Activated CD4-positive, alpha-beta T cell treated with anti-CD3 and anti-CD28 coated beads, Interleukin-2, amount 50 U/mL, for 16 hours (primary cell): ENCODE data around the gene MARS1.
A peak's percentile ranks its signal among the peaks of the same experiment; 100 is the strongest.

ENCODE experiments used
- DNase-seq: peaks from one replicate; pipeline ENCODE4 v3.0.0-alpha.2; 2020

The MARS1 gene

GRCh38 chr12:57459055-57459749, 28.7 kb upstream of the MARS1 start:
- DNase-seq = peak; percentile 96

DNA sequence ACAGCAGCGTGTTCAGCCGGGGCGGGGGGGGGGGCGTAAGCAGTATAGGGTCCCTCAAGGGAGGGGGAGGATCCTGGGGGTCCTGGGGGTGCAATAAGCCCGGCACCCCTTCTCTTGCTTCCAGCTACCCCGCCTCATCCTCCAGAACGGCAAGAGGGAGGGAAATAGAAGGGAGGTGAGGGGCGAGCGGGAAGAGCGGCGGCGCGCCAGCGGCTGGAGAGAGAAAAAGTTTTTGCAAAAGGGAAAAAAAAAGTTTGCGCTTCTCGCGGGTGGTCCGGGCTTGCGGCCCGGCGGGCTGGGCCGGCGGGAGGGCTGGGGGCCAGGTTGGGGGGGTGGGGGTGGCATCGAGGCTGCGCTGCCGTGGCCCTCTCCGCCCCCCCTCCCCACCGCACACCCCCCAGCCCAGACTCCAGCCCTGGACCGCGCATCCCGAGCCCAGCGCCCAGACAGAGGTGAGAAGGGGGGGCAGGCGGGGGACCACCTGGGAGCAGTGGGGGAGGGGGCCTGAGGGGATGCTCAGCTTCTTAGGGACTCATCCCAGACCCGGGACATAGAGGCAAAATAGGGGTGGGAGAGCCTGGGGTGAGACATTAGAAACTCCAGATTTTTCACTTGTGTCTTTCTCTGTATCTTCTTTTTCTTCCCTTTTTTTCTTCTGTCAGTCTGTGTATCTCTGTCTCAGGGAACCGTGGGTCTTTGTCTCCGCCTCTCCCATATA, 28.0 kb upstream of the MARS1 start, which contains the start of gene GLI1:
TSS of gene GLI1 (plus strand) at position 36 of the 718 bp plus-strand sequence. CDS start 3,907 bp downstream, outside the sequence.
- DNase-seq = no peak

- no peak for DNase-seq
Measured at GRCh38 chr12:57460468-57460784, 27.4 kb upstream of the MARS1 start.

- no peak for DNase-seq
Measured at GRCh38 chr12:57460841-57461275, 27.0 kb upstream of the MARS1 start.

GRCh38 chr12:57461276-57461916, 26.5 kb upstream of the MARS1 start:
- DNase-seq = no peak

DNA sequence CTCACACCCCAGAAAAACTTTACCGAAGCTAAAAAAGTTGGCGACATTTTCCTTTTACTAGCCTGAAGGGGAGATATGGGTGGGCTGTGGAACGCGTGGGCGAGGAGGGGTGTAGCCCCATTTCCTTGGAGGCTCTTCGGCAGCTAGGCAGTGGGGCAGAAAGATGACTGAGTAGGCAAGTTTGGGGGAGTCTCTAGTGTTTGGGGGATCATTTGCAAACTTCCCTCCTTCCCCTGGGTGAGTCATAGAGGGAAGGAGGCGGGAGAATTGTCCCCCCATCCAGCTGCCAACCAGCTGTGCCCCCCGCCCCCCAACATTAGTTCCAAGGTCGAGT, 26.0 kb upstream of the MARS1 start:
- no peak for DNase-seq

DNA sequence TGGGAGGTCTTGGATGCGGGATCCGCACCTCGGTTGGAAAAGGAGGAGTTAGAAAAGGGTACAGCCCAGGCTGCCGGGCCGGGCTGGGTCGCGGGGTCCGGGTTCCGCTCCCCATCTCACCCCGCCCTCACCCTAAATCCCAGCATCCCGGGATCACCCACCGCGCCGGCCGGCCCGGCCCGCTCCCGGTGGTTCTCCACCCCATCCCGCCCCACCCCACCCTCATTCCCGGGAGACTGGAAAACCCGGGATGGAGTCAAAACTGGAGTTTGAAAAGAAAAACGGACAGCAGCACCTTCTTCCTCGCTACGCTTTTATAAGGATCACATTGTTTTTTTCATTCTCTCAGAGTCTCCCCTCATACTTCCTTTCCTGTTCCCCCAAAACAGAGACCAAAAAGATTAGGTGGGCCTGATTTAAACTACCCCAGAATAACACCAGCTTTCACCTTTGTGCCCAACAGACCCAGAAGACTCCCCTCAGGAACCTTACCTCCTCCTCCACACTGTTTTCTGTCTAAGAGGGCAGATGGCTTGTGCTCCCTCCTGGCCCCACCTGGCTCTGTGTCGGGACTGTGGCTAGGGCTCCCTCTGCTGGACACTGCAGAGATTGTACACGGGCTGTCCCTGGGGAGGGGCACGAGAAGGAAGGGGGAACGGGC, 25.5 kb upstream of the MARS1 start:
- peak; percentile 94 for DNase-seq

GRCh38 chr12:57462912-57463253, 25.0 kb upstream of the MARS1 start:
- DNase-seq = no peak

DNA sequence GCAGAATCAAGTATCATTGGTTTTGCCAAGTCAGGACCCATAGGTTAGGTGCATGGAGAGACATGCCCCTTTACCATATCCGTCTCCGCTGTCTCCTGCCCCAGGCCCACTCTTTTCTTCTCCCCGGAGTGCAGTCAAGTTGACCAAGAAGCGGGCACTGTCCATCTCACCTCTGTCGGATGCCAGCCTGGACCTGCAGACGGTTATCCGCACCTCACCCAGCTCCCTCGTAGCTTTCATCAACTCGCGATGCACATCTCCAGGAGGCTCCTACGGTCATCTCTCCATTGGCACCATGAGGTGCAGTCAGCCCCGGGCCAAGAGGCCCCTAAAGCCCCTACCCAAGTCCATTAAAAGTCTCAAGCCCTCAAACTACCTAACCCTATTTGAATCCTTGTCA, 23.3 kb upstream of the MARS1 start:
- no peak for DNase-seq

- DNase-seq = no peak
Measured at GRCh38 chr12:57465030-57465746, 22.7 kb upstream of the MARS1 start.

GRCh38 chr12:57465747-57466505, 21.9 kb upstream of the MARS1 start:
- DNase-seq = no peak

- no peak for DNase-seq
Measured at GRCh38 chr12:57467212-57467874, 20.5 kb upstream of the MARS1 start.

DNA sequence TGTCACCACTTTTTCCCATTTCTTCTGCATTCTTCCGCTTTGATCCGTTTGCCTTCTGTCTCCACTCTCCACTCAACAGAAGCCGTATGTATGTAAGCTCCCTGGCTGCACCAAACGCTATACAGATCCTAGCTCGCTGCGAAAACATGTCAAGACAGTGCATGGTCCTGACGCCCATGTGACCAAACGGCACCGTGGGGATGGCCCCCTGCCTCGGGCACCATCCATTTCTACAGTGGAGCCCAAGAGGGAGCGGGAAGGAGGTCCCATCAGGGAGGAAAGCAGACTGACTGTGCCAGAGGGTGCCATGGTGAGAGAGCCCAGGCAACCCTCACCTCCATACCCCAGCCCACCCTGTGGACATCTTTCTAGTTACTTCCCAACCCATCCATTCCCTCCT, 20.0 kb upstream of the MARS1 start:
- DNase-seq = no peak

DNA sequence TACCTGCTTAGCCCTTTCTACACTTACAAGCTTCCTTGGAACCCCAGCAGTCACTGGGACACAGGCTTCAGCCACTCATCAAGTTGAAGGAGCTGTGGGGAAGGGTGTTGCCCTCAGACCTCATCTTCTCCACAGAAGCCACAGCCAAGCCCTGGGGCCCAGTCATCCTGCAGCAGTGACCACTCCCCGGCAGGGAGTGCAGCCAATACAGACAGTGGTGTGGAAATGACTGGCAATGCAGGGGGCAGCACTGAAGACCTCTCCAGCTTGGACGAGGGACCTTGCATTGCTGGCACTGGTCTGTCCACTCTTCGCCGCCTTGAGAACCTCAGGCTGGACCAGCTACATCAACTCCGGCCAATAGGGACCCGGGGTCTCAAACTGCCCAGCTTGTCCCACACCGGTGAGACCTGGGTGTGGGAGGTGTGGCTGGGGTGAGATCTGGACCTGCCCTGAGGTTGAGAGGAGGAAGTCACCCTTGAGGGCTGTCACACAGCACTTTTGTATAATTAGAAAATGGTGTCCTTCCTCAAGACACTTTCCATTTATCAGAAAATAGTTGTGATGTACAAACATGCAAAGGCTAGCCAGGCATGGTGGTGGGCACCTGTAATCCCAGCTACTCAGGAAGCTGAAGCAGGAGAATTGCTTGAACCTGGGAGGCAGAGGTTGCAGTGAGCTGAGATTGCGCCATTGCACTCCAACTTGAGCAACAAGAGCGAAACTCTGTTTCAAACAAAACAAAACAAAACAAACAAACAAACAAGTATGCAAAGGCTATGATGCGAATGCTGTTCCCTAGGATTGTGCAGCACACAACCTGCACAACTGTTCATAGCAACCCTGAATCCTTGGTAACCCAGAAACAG, 18.3 kb upstream of the MARS1 start:
- no peak for DNase-seq

- DNase-seq = no peak
Measured at GRCh38 chr12:57470286-57470969, 17.4 kb upstream of the MARS1 start.

GRCh38 chr12:57470970-57471656, 16.8 kb upstream of the MARS1 start:
- no peak for DNase-seq

DNA sequence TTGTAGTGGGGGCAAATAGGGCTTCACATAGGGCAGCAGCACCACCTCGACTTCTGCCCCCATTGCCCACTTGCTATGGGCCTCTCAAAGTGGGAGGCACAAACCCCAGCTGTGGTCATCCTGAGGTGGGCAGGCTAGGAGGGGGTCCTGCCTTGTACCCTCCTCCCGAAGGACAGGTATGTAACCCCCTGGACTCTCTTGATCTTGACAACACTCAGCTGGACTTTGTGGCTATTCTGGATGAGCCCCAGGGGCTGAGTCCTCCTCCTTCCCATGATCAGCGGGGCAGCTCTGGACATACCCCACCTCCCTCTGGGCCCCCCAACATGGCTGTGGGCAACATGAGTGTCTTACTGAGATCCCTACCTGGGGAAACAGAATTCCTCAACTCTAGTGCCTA, 16.2 kb upstream of the MARS1 start:
- DNase-seq = no peak

DNA sequence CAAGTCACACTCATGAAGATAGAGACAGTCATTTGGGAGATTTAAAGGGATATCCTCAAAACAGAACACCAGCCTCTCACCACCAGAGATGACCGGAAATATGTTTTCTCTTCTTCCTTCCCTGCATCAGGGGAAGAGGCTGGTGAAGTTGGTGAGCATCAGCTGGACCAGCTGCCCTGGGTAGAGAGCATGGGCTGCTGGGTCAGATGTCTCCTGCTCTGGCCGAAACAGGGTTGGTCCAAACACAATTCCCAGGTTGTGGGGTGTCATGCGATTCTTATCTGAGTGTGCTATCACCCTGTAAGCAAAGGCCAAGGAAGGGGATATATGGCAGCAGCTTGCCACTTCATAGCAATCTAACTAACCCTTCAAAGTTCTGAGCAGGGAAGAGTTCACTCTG, 15.5 kb upstream of the MARS1 start:
- no peak for DNase-seq

GRCh38 chr12:57473392-57473791, 14.5 kb upstream of the MARS1 start:
- DNase-seq = no peak

DNA sequence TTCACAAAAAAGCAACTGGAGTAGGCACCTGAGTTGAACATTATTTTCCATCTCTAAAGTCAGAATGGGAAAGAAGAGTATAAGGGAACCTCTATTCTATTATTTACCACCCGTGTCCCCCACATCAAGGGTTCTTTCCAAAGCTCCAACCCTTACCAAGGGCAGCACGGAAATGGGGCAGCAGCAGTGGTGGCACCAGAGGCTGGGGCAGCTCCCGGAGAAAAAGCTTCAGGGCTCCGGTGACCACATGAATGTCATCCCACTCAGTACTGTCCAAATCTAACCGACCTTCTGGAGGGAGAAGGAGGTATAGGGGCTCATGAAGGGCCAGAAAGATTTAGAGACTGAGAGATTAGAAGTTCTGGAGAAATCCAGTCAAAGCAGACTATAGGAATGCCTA, 14.0 kb upstream of the MARS1 start:
- no peak for DNase-seq
